Tibial nerve (tissue), 4 donors: ENCODE results near the gene PGC. TPM values are rescaled to one million over a fixed set of nuclear protein-coding genes. Genes with fewer than 3 reads are reported as not detected.
A peak's percentile ranks its signal among the peaks of the same experiment; 100 is the strongest.

Source experiments
- DNase-seq, 2 donors: peaks; one replicate each; pipeline ENCODE4 v3.0.0-alpha.2; 2019; ENCODE audit warnings: low spot score in 2 of 2
- H3K27ac ChIP-seq, 4 donors: fragments of 200-600 bp; sonication (generic) in 3 of 4; one replicate each; pipeline ENCODE4 v1.5.1; 2017 to 2019; ENCODE audit warnings: mild to moderate bottlenecking in 1 of 4
- H3K27me3 ChIP-seq, 2 donors: fragments of 200-600 bp; sonication (generic) in 1 of 2; one replicate each; pipeline versions ENCODE4 v1.5.1 to v1.6.0; 2017 to 2019
- H3K36me3 ChIP-seq, 3 donors: fragments of 200-600 bp; sonication (generic); one replicate each; pipeline ENCODE4 v1.5.1; 2018 to 2019
- H3K4me1 ChIP-seq, 4 donors: fragments of 200-600 bp; sonication (generic) in 3 of 4; one replicate each; pipeline ENCODE4 v1.5.1; 2017 to 2019
- H3K4me3 ChIP-seq, 4 donors: fragments of 200-600 bp; sonication (generic) in 3 of 4; one replicate each; pipeline ENCODE4 v1.5.1; 2017 to 2019; ENCODE audit warnings: mild to moderate bottlenecking in 1 of 4, moderate library complexity in 1 of 4
- H3K9me3 ChIP-seq, 4 donors: fragments of 200-600 bp; sonication (generic) in 3 of 4; one replicate each; pipeline ENCODE4 v1.5.1; 2017 to 2019
- EP300 ChIP-seq, 2 donors: sonication (generic); formaldehyde crosslinking; IDR thresholded peaks; one replicate each; pipeline ENCODE4 v1.6.1; 2017; ENCODE audit warnings: antibody characterized with exemption in 2 of 2, mild to moderate bottlenecking in 1 of 2
- POLR2A ChIP-seq, 2 donors: fragments of 450-650 bp; IDR thresholded peaks; one replicate each; pipeline ENCODE4 v1.6.1; 2017; ENCODE audit warnings: antibody characterized with exemption in 2 of 2, mild to moderate bottlenecking in 2 of 2, moderate library complexity in 2 of 2
- WGBS, 2 donors: methylation state at CpG; one replicate each; pipeline ENCODE4 v1.1.5; 2018; 5-methylcytosine and 5-hydroxymethylcytosine counted together
- total RNA-seq, 4 donors: library from RNA; depleted of rRNA; stranded (reverse); fragments of >200 nt; gene quantifications; one replicate each; pipeline ENCODE4 v1.1.0, GENCODE V29; 2016
- TF ChIP-seq, protein P1 (sequence below), 5 experiments: fragments of 200-600 bp in 3 of 5; fragments of 450-650 bp in 2 of 5; sonication (generic) in 3 of 5; IDR thresholded peaks; one replicate each; pipeline ENCODE4 v1.5.1; 2016 to 2019; ENCODE audit warnings: antibody characterized with exemption in 5 of 5, mild to moderate bottlenecking in 3 of 5, moderate library complexity in 2 of 5

PGC gene
- total RNA-seq, 4 donors from 2014 or later, result not detected

DNA sequence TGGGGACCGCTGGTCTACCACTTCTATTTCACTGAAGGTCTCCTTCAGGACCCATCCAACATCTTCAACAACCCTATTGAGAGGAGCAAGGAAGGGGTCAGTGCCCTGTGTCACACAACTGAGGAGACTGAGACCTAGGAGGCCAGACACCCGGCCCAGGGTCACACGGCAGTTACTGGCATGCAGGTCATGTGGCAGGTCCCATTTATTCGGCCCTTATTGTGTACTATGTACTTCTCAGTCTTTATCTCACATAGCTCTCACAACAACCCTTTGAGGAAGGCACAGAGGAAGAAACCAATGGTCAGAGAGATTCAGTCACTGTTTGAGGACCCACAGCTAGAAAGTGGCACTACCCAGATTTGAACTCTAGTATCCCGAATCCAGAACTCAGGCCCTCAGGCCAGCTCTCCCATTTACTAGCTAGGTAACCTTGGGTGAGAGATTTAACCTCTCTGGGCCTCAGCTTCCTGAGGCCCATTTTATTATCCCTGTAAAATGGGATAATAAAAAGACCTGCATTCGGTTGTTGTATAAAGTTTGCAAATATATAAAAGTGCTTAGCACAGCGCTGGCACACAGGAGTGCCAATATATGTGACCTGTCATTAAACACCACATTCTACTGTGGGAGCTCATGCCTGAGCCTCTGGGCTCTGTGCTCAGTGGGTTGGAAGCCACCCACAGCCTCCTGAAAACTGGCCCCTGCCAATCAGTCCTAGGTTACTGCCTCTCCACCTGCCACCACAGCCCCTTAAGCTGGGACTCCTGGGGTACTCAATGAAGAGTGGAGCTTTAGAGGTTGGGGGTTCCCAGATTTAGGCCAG, 27.5 kb downstream of the PGC start:
- Histone ChIP-seq H3K27me3 (no peaks in the 10 kb centered on the region), H3K4me1 (peaks cover 0 to 86% (median 47%) of the 10 kb centered on the region in 4 donors), H3K27ac (peak overlapping the region in 2 of 4 donors; percentile 42 to 47)

DNA sequence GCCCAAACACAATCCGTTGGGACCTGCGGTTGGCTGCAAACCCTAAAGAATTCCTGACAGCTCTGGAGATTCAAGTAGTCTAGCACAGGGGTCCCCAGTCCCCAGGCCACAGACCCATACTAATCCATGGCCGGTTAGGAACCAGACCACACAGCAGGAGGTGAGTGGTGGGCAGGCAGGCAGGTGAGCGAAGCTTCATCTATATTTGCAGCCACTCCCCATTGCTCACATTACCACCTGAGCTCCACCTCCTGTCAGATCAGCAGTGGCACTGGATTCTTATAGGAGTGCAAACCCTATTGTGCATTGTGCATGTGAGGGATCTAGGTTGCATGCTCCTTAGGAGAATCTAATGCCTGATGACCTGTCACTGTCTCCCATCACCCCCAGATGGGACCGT, 28.4 kb downstream of the PGC start:
- Histone ChIP-seq H3K9me3 (no peaks in the 10 kb centered on the region), H3K27ac (no peak overlapping the region), H3K4me1 (peaks cover 0 to 86% (median 46%) of the 10 kb centered on the region in 4 donors), H3K4me3 (no peak overlapping the region), H3K36me3 (no peaks in the 10 kb centered on the region), H3K27me3 (no peaks in the 10 kb centered on the region)
- no peak for DNase-seq
- no peak for TF ChIP-seq EP300 (IDR thresholded peaks at IDR 0.05)
- TF ChIP-seq, protein P1, sequence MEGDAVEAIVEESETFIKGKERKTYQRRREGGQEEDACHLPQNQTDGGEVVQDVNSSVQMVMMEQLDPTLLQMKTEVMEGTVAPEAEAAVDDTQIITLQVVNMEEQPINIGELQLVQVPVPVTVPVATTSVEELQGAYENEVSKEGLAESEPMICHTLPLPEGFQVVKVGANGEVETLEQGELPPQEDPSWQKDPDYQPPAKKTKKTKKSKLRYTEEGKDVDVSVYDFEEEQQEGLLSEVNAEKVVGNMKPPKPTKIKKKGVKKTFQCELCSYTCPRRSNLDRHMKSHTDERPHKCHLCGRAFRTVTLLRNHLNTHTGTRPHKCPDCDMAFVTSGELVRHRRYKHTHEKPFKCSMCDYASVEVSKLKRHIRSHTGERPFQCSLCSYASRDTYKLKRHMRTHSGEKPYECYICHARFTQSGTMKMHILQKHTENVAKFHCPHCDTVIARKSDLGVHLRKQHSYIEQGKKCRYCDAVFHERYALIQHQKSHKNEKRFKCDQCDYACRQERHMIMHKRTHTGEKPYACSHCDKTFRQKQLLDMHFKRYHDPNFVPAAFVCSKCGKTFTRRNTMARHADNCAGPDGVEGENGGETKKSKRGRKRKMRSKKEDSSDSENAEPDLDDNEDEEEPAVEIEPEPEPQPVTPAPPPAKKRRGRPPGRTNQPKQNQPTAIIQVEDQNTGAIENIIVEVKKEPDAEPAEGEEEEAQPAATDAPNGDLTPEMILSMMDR (IDR thresholded peaks at IDR 0.05), result no peak
- TF ChIP-seq POLR2A (IDR thresholded peaks at IDR 0.05), result no peak
- WGBS, 2 donors, result 65 to 67% methylated on average over 4 to 5 of the region's 5 CpGs

More for the DNA sequence above, 27.5 kb downstream of the PGC start:
- Histone ChIP-seq H3K4me3 (no peak overlapping the region), H3K9me3 (no peaks in the 10 kb centered on the region), H3K36me3 (no peaks in the 10 kb centered on the region)
- 61 to 69% methylated on average over 7 of the region's 7 CpGs for WGBS, 2 donors
- DNase-seq, result no peak
- no peak for TF ChIP-seq POLR2A (IDR thresholded peaks at IDR 0.05)
- TF ChIP-seq EP300 (IDR thresholded peaks at IDR 0.05), result no peak
- TF ChIP-seq, protein P1 (IDR thresholded peaks at IDR 0.05), result no peak

DNA sequence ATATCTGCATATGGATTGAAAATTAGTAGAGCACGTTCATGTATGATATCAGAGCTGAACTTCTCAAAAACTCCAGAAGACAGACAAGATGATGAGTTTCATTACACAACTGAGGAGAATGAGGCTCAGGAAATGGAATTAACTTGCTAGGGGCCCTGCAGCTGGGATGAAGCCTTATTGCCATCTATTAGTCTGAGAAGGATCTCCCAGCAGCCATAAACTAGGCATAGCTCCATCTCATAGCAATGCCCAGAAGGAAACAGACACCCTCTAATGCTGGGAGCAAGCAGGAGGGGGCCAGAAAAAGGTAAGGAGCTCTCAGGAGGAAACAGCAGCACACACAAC, 29.8 kb downstream of the PGC start:
- no peak for TF ChIP-seq POLR2A (IDR thresholded peaks at IDR 0.05)
- TF ChIP-seq, protein P1 (IDR thresholded peaks at IDR 0.05), result no peak
- TF ChIP-seq EP300 (IDR thresholded peaks at IDR 0.05), result no peak
- peaks cover 0 to 86% (median 47%) of the 10 kb centered on the region in 4 donors for H3K4me1 ChIP-seq
- no peaks in the 10 kb centered on the region for H3K9me3 ChIP-seq
- DNase-seq, result no peak
- no peaks in the 10 kb centered on the region for H3K27me3 ChIP-seq
- H3K4me3 ChIP-seq, result no peak overlapping the region
- no peaks in the 10 kb centered on the region for H3K36me3 ChIP-seq
- no peak overlapping the region for H3K27ac ChIP-seq
- WGBS, 2 donors, result 75 to 90% methylated on average over 1 of the region's 1 CpG

DNA sequence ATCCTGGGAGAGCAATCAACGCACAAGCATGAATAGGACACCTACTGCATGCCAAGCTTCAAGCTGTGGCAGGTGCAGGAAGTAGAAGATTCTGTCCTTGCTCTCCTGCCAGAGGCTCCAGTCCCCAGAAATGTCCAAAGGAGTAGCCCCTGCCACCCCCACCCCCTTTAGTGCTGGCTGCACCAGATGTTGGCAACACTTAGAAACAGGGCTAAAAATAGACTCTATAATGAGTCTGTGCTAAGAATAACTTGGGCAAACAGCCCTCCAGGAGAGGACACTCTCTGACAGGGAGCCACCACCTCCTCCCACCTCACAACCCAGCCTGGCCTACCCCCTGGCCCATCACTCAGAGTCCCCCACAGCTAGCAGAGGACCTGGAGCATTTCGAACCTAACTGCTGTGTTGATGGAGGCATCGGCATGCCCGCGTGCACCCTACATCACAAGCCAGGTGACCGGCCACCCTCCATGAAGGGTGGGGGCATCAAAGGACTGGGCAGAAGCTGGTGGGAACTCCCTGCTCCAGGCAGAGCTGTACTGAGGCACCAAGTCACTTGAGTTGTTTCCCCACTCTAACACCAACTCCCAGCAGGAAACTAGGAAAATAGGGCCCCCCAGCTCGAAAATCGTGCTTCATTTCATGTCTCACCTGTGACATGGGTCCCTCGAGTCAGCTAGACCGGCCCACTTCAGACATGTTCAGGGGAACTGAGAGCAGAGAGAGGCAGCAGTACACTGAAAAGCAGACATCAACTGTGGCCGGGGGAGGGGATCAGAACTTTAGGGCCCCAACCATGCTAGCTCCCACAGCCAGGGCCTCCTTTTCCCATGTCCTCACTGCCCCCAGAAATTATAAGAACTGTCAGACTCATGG, 30.4 kb downstream of the PGC start:
- Histone ChIP-seq H3K4me3 (no peak overlapping the region), H3K36me3 (no peaks in the 10 kb centered on the region), H3K27ac (peak overlapping the region in 2 of 4 donors; percentile 42 to 45), H3K27me3 (no peaks in the 10 kb centered on the region), H3K9me3 (no peaks in the 10 kb centered on the region), H3K4me1 (peaks cover 0 to 86% (median 53%) of the 10 kb centered on the region in 4 donors)
- TF ChIP-seq EP300 (IDR thresholded peaks at IDR 0.05), result no peak
- TF ChIP-seq, protein P1 (IDR thresholded peaks at IDR 0.05), result no peak
- TF ChIP-seq POLR2A (IDR thresholded peaks at IDR 0.05), result no peak
- no peak for DNase-seq
- 74 to 80% methylated on average over 11 of the region's 11 CpGs for WGBS, 2 donors
